Uterus (tissue), 4 donors: ENCODE data around the gene POLRMT. TPM values are rescaled to one million over a fixed set of nuclear protein-coding genes. Genes with fewer than 3 reads are reported as not detected.
A peak's percentile ranks its signal among the peaks of the same experiment; 100 is the strongest.
"Not testable (repeated sequence)": the region's sequence is repeated elsewhere in the genome, so short reads cannot be mapped to it uniquely, and the experiment has no call there.

Experiments
- DNase-seq, 2 donors: peaks; one replicate each; pipeline ENCODE4 v3.0.0-alpha.2; 2019 to 2020
- H3K27ac ChIP-seq, 2 donors: fragments of 200-600 bp; sonication (generic); 1 replicate in 1 of 2; 2 replicates in 1 of 2; pipeline ENCODE4 v1.5.1; 2016 to 2018
- H3K27me3 ChIP-seq, 2 donors: fragments of 200-600 bp; sonication (generic); one replicate each; pipeline ENCODE4 v1.5.1; 2018 to 2019; ENCODE audit warnings: control low read depth in 1 of 2
- H3K36me3 ChIP-seq, 2 donors: fragments of 200-600 bp; sonication (generic); one replicate each; pipeline ENCODE4 v1.5.1; 2019; ENCODE audit warnings: control low read depth in 1 of 2
- H3K4me1 ChIP-seq, 2 donors: fragments of 200-600 bp; sonication (generic); one replicate each; pipeline ENCODE4 v1.5.1; 2018 to 2019; ENCODE audit warnings: control low read depth in 1 of 2
- H3K4me3 ChIP-seq, 2 donors: fragments of 200-600 bp; sonication (generic); 1 replicate in 1 of 2; 2 replicates in 1 of 2; pipeline ENCODE4 v1.5.1; 2018 to 2019; ENCODE audit warnings: mild to moderate bottlenecking in 1 of 2
- H3K9me3 ChIP-seq, 2 donors: fragments of 200-600 bp; sonication (generic); one replicate each; pipeline ENCODE4 v1.5.1; 2019; ENCODE audit warnings: control low read depth in 1 of 2
- CTCF ChIP-seq, 4 experiments: fragments of 200-600 bp in 2 of 4; fragments of 450-650 bp in 2 of 4; sonication (generic) in 2 of 4; IDR thresholded peaks; one replicate each; pipeline ENCODE4 v1.5.1; 2016 to 2019; ENCODE audit warnings: antibody characterized with exemption in 4 of 4, mild to moderate bottlenecking in 2 of 4, moderate library complexity in 1 of 4
- POLR2A ChIP-seq, 2 donors: fragments of 450-650 bp; IDR thresholded peaks; one replicate each; pipeline ENCODE4 v1.6.1; 2016; ENCODE audit warnings: antibody characterized with exemption in 2 of 2, mild to moderate bottlenecking in 1 of 2, moderate library complexity in 1 of 2
- intact Hi-C: fragments of 100-400 bp; cut with DNase I; formaldehyde crosslinking; loops from one replicate; pipeline ENCODE4 v1.15.1; 2023; ENCODE audit warnings: low total_unique reads
- total RNA-seq, 4 donors: library from RNA; depleted of rRNA in 3 of 4; stranded (reverse); fragments of >200 nt in 3 of 4; gene quantifications; one replicate each; pipeline versions ENCODE4 v1.1.0 to v1.2.4, GENCODE V29; 2014 to 2023
- donor health status: DM: yes; HTN: yes; CAD: no.

The POLRMT gene
- total RNA-seq, 4 donors from 2014 or later = 10.5 to 42.0 (median 24.1) TPM

GRCh38 chr19:676339-677105, 43.2 kb upstream of the POLRMT start, which contains the start of gene FSTL3:
Gene FSTL3, plus strand, starts transcription at chr19:676392. Its CDS starts 32 bp downstream, at chr19:676424.
- Histone ChIP-seq H3K4me1 (peaks cover 0 to 14% of the 10 kb centered on the region in 2 donors), H3K27ac (peak within 1 kb of the TSS; percentile 77 to 90), H3K36me3 (no peaks in the 10 kb centered on the region), H3K27me3 (no peaks in the 10 kb centered on the region), H3K4me3 (peak within 1 kb of the TSS; percentile 42 to 63), H3K9me3 (no peaks in the 10 kb centered on the region)
- intact Hi-C loops = no loop called here
- DNase-seq = peak; percentile 34 to 58
- peak; percentile 45 to 66 for TF ChIP-seq POLR2A (IDR thresholded peaks at IDR 0.05)
- TF ChIP-seq CTCF (IDR thresholded peaks at IDR 0.05) = no peak

- H3K9me3 ChIP-seq = no peaks in the 10 kb centered on the region
- no peaks in the 10 kb centered on the region for H3K27me3 ChIP-seq
- peak overlapping the region; percentile 77 to 90 for H3K27ac ChIP-seq
- H3K4me3 ChIP-seq = peak overlapping the region; percentile 42 to 63
- no peak for TF ChIP-seq POLR2A (IDR thresholded peaks at IDR 0.05)
- no peak for TF ChIP-seq CTCF (IDR thresholded peaks at IDR 0.05)
- no peaks in the 10 kb centered on the region for H3K36me3 ChIP-seq
- H3K4me1 ChIP-seq = peaks cover 0 to 14% of the 10 kb centered on the region in 2 donors
- intact Hi-C loops = no loop called here
- no peak for DNase-seq
Observed at GRCh38 chr19:676007-676338, 42.6 kb upstream of the POLRMT start.

DNA sequence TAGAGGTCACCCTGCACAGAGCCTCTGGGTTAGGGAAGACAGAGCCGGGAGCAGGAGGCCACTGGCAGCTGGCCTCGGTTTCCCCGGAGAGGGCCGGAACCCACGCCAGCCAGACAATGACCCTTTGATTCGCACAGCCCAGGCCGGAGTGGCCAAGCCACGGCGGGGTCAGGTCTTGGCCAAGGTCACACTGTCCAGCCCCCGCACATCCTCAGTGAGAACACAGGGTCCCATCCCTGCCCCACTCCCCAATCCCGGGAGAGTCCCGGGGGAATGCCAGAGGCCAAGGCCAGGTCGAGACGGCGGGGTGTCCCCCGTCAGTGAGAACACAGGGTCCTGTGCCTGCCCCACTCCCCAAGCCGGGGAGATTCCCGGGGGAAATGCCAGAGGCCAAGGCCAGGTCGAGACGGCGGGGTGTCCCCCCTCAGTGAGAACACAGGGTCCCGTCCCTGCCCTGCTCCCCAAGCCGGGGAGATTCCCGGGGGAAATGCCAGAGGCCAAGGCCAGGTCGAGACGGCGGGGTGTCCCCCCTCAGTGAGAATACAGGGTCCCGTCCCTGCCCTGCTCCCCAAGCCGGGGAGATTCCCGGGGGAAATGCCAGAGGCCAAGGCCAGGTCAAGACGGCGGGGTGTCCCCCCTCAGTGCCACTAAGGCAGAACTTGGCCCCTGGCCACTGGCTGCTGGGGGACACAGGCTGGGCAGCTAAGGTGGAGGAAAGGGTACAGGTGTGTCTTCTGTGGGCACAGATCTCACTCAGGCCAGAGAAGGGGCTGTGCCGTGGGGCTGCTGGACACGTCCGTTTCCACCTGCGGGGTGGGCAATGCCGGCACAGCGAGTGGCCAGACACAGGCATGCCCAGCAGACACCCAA, 41.2 kb upstream of the POLRMT start:
- DNase-seq = peak in 1 of 2 donors; percentile 20
- Histone ChIP-seq H3K27me3 (no peaks in the 10 kb centered on the region), H3K4me1 (peaks cover 0 to 14% of the 10 kb centered on the region in 2 donors), H3K27ac (peak overlapping the region in 1 of 2 donors; percentile 77), H3K4me3 (no peak overlapping the region), H3K9me3 (no peaks in the 10 kb centered on the region), H3K36me3 (no peaks in the 10 kb centered on the region)
- intact Hi-C loops = no loop called here
- no peak for TF ChIP-seq POLR2A (IDR thresholded peaks at IDR 0.05)
- no peak for TF ChIP-seq CTCF (IDR thresholded peaks at IDR 0.05)

DNA sequence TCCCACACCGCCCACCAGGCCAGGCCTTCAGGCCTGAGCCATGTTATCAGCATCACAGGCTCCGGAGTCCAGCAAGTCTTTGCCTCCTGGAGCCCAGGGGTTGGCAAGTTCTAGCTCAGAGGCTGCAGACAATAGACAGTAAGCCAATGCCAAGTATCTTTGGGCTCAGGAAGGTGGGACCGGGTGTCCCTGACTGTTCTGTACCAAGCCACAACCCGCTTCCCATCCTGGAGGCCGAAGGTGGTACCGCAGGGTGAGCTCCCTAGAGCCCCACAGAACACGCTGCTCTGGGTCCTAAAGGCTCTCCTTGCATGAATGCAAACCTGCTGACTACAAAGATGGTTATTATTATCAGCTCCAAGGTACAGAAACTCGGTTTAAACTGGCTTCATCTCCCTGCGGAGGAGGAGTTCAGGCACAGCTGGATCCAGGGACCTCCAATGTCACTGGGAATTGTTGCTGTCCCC, 37.3 kb upstream of the POLRMT start:
- no peaks in the 10 kb centered on the region for H3K36me3 ChIP-seq
- no peak for DNase-seq
- no peaks in the 10 kb centered on the region for H3K4me1 ChIP-seq
- H3K4me3 ChIP-seq = no peak overlapping the region
- intact Hi-C loops = no loop called here
- H3K27ac ChIP-seq = no peak overlapping the region
- no peak for TF ChIP-seq POLR2A (IDR thresholded peaks at IDR 0.05)
- no peak for TF ChIP-seq CTCF (IDR thresholded peaks at IDR 0.05)
- H3K9me3 ChIP-seq = no peaks in the 10 kb centered on the region
- H3K27me3 ChIP-seq = no peaks in the 10 kb centered on the region

DNA sequence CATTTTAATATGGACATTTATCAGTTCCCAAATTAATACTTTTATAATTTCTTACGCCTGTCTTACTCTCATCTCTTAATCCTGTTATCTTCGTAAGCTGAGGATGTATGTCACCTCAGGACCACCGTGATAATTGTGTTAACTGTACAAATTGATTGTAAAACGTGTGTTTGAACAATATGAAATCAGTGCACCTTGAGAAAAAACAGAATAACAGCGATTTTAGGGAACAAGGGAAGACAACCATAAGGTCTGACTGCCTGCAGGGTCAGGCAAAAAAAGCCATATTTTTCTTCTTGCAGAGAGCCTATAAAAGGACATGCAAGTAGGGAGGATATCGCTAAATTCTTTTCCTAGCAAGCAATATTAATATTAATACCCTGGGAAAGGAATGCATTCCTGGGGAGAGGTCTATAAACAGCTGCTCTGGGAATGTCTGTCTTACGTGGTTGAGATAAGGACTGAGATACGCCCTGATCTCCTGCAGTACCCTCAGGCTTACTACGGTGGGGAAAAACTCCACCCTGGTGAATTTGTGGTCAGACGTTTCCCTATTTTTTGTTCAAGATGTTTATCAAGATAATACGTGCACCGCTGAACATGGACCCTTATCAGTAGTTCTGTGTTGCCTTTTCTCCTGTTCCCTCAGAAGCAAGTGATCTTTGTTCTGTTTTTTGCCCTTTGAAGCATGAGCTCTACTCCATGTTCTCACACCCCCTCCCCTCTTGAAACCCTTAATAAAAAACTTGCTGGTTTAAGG, 35.5 kb upstream of the POLRMT start:
- not testable (repeated sequence) for DNase-seq, H3K27me3 ChIP-seq, H3K36me3 ChIP-seq, H3K9me3 ChIP-seq, H3K27ac ChIP-seq, H3K4me3 ChIP-seq, H3K4me1 ChIP-seq
- intact Hi-C loops = loop anchor here (5.0 kb wide), 1 partner anchor 63 kb away; no protein-coding TSS in a partner anchor

GRCh38 chr19:666985-667573, 33.7 kb upstream of the POLRMT start:
- not testable (repeated sequence) for DNase-seq, H3K4me1 ChIP-seq, H3K9me3 ChIP-seq, H3K4me3 ChIP-seq, H3K36me3 ChIP-seq, H3K27ac ChIP-seq, H3K27me3 ChIP-seq
- intact Hi-C loops = loop anchor here (5.0 kb wide), 1 partner anchor 65 kb away; no protein-coding TSS in a partner anchor
